GM21619 (cell line): ENCODE measurements around the gene ZNF212.

Experiments used
- ATAC-seq: cut with Tn5 transposase; IDR thresholded peaks from one replicate; pipeline ENCODE4 v1.9.1; 2021; ENCODE audit not compliant: unreplicated experiment

Gene ZNF212

DNA sequence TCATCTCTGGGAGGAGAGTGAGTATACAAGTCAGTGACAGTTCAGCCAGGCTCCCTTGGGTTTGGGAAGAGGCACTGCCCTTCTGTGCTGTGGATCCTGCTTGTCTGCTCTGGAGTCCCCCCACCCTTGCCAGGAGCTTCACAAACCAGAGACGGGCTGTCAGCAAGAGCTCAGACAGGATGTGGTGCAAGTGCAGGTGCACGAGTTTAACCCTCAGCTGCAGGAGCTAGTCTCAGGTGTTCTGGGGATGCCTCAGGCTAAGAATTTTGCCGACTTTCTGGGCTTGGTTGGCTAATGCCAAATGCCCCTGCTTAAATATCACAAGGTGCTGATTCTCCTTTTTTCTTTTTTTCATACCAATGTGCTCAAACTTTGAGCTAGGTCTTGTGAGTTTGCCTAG, 44.9 kb downstream of the ZNF212 start:
- no peak for ATAC-seq

DNA sequence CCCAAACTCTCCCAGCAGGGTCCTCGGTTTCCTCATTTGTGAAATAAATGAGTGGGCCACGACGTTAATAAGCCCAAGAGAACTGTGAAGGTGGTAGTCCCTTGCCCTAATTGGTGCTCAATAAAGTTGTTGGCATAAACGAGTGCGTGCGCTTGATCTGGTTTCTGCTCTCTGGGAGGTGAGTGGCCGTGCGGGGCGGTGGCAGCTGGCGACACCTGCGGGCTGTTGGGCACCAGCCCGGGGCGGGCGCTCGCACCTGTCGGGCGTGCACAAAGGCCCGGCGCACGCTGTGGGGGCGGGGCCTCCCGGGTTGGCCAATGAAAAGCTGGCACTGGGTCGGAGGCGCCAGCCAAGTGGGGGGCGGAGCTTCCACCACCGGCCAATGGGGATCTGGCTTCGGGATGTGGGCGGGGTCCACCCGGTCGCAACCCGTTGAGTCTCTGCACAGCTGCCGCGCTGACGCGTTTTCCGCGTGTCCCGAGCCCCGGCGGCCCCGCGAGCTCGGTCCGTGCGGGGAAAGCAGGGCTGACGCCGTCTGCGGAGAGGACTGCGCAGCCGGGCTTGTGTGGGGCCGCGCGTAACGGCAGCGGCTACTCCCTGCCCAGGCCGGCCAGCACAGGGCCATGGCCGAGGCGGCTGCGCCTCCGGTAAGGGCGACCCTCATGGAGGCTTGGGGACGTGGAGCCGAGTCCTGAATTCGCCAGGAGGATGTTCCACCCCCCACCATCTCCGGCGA, 45.6 kb downstream of the ZNF212 start:
- ATAC-seq: peak; percentile 97

DNA sequence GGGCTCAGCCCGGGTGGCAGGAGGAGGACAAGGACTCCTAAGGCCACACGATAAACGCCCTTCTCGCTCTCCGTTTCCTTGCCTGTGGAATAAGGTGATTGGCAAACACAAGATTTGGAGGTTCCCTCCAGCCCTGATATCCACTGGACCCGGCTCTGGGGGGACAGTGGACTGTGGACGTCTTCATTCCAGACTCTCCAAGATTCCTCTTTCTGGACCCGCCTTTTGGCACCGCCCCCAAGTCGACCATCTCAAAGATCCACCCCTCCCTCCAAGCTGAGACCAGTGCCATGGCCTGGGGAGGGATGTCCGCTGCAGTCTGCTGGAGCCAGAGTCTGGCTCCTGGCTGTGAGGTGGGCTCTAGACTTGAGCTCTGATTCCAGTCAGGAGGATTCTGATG, 46.2 kb downstream of the ZNF212 start:
- ATAC-seq: no peak

DNA sequence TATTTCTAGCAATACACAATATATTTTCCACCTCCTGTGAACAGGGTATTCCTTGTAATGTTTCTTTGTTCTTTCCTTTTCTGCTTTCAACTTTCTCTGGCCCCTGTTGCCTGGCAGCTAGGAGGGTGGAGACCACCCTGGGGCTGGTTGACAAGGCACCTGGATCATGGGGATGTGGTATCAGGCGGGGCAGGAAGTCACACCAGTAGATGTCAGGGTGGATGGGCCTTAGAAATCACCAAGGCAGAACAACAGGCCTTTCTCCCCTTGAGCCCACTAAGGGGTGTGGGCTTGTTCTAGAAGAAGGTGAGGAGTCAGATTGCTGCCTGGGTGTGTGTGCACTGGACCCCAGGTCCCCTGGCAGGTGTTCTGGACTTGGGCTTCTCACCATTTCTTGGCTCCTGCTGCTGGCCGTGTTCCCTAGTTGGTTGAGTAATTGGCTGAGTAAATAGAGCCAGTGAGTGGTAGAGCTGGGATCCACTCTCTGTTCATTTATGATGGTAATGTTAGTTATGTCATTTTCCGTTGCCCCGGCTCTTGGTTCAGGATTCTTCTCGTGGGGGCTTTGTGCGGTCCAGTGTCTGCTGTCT, 47.5 kb downstream of the ZNF212 start:
- ATAC-seq: no peak

DNA sequence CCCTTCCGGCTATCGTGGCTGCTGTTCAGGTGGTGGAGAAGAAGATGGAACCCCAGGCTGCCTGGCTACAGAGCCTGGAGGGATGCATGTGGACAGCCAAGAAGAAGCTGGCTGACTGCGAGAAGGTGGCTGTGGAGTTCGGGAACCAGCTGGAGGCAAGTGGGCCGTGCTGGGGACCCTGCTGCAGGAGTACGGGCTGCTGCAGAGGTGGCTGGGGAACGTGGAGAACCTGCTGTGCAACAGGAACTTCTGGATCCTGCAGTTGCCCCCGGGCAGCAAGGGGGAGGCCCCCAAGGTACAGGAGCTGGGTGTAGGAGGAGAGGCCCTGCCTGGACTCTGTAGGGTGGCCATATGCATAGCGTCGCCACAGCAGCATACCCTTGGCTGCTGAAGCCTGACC, 48.2 kb downstream of the ZNF212 start:
- ATAC-seq: no peak

GRCh38 chr7:149289262-149289661, 49.8 kb downstream of the ZNF212 start:
- no peak for ATAC-seq

GRCh38 chr7:149289856-149290255, 50.4 kb downstream of the ZNF212 start:
- no peak for ATAC-seq

DNA sequence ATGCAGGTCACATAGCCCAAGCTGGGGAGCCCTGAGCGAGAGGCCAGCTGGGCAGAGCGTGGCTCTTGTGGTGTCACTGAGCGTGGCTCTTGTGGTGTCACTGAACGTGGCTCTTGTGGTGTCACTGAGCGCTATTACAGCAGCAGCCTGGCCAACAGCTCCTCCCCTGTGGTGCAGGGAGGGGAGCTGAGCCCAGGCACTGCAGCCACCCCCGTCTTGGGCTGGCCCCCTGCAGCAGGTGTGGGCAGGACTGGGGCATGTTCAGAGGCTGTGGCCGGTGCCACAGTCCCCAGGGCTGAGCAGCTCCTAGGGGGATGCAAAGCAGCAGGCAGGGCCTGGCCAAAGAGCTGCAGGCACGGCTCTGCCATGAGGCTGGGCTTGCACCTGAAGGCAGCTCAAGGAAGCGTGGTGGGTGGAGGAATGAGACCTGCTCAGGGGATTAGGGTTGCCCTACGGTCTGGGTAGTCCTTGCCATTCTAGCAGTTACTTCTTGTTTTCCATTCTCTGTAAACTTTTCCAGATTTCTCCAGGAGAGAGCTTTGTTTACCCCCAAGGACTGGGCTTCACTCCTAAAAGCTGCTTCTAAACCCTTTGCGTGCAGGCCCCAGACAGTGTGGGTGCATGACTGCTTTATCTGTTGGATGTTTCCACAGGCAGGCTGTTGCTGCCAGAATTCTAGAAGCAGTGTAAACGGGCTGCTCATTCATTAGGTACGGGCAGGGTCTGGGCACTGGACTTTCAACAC, 51.8 kb downstream of the ZNF212 start:
- no peak for ATAC-seq

DNA sequence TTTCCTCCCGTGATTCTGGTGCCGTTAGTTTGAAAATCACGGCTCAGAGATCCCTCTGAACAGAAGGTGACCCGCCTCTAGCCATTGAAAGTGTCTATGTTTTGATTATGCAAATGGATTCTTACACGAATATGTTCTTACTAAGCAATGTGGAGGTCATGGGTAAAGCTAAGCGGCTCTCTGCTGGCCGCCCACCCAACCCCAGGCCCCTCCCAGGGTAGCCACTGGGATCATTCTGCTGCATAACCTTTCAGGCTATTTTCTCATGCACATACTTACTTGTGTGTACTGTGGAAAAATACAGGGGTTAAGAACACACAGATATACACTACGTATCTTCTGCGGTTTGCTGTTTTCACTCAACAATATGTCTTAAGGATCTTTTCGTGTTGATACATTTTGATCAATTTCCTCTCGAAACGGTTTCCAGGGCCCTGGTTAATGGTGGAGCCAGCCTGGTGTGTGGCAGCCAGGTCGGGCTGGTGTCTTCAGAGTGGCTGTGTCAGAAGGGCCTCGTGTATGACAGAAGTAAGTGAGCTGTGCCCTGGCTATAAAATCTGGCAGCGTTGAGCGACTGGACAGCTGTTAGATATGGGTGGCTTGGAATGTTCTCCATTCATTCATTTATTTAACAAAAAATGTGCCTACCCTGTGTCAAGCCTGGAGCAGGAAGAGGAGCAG, 52.5 kb downstream of the ZNF212 start:
- no peak for ATAC-seq

- ATAC-seq: no peak
Observed at GRCh38 chr7:149292462-149292823, 53.0 kb downstream of the ZNF212 start.

DNA sequence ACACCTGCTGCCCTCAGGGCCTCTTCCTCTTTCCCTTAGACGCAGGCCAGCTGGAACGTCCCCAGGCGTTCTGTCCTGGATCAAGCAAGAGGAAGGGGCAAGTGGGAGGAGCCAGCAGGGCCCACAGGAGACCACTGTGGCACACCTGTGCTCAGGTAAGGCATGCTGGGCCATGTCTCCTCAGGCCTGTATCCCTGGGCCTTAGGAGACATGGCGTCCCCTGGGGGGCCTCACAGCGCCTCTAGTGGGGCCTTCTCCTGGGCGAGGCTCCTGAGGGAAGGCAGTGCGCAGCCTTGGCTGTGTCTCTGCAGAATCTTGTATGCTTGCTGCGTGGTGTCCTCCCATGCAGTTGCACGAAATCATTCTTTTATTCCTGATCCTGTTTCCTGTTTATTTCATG, 53.9 kb downstream of the ZNF212 start:
- ATAC-seq: no peak

DNA sequence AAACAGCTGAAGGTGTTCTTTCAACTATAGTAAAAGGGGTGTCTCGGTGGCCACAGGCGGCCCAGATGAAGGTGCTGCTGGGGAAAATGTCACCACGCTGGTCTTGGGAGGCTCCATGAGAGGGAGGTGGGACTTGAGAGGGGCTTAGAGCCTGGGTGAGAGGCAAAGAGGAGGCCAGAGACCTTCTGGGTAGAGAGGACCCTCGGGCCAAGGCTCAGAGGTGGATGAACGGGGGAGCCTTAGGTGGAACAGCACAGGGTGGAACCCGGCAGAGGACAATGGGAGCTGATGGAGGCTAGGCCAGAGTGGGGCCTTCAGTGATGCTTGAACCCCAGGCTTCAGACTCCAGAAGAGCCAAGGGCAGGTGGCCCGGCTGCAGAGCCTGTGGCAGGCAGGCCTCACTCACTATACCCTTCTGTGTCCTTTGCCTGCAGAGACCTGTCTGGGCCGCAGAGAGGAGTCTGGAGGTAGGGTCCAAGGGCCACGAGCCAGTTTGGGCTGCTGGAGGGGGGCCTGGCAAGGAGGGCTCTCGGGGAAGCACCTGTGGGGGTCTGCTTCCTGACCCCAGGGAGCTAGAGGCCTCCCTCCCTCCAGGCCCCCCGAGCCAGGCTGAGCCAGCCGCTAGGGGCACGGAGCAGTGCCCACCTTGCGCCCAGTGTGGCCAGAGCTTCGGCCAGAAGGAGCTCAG, 54.6 kb downstream of the ZNF212 start:
- no peak for ATAC-seq

GRCh38 chr7:149294634-149295480, 55.4 kb downstream of the ZNF212 start:
- no peak for ATAC-seq

- ATAC-seq: no peak
Observed at GRCh38 chr7:149295481-149295850, 56.0 kb downstream of the ZNF212 start.

- no peak for ATAC-seq
Observed at GRCh38 chr7:149296368-149296767, 56.9 kb downstream of the ZNF212 start.

GRCh38 chr7:149297034-149297755, 57.7 kb downstream of the ZNF212 start:
- ATAC-seq: no peak

GRCh38 chr7:149300620-149301285, 61.3 kb downstream of the ZNF212 start:
- ATAC-seq: no peak

DNA sequence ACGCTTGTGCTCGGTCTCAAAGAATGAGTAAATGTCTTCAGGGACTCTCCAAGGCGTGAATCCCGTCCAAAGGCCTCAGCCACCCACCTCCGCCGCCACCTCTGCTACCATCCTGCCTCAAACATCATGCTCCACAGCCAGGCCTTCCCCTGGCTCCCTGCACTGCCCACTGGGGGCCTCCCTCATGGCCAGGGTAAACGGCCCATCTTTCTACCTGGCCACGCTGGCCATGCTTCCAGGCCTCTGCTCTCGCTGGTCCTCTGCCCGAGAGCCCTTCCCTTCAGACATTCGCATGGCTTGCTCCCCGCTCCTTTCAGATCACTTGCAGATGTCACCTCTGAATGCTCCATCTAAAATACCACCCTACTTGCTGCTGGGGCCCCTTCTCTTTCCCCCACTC, 62.8 kb downstream of the ZNF212 start:
- no peak for ATAC-seq

GRCh38 chr7:149302865-149303264, 63.4 kb downstream of the ZNF212 start:
- ATAC-seq: no peak
